NCI-H1092 (cell line): ENCODE data around the gene UGT1A7.

Source experiments
- DNase-seq: peaks from one replicate; lab custom pipeline; 2025; lab: John Stamatoyannopoulos, UW

The UGT1A7 gene

DNA sequence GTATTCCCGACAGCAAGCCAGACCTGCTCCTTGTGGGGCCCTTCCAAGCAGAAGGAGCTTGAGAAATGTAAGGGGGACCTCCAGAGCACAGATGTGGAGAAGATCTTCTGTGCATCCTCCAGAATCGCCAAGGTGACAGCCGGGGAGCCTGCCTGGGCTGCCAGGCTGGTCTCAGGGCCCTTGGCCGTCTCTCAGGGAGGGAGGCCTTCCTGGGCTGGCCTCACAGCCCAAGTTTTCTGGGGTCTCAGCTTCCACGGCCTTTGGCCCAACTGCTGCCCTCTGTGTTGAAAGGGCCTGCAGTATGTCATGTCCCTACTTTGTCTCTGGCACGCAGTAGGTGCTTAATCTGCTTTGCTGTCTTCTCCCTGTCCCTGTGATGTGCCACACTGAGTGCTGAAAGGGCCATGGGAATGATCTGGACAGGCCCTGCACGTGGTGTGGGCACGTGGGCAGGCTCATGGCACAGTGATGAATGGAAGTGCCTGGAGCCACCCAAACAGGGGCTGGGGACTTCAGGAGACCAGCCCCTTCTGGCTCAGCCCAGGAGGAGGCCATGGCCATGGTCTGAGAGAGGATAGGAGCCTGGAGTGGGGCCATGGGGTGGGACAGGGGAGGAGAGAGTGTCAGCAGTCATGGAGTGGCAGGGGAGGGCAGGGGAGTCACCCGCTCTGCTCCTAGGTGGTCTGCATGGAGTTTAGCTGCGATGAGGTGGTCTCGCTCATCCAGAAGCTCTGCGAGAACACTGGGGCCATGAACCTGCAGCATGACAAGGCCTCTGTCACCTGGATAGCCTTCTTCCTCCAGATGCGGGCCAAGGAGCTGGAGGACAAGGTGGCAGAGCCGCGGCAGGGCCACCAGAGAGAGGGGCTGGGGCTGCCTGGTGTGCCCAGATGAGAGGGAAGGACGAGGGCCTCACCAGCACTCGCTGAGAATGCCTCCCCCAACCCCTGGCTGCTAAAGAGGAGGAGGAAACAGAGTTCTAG is 137.2 kb downstream of the UGT1A7 start:
- no peak for DNase-seq

DNA sequence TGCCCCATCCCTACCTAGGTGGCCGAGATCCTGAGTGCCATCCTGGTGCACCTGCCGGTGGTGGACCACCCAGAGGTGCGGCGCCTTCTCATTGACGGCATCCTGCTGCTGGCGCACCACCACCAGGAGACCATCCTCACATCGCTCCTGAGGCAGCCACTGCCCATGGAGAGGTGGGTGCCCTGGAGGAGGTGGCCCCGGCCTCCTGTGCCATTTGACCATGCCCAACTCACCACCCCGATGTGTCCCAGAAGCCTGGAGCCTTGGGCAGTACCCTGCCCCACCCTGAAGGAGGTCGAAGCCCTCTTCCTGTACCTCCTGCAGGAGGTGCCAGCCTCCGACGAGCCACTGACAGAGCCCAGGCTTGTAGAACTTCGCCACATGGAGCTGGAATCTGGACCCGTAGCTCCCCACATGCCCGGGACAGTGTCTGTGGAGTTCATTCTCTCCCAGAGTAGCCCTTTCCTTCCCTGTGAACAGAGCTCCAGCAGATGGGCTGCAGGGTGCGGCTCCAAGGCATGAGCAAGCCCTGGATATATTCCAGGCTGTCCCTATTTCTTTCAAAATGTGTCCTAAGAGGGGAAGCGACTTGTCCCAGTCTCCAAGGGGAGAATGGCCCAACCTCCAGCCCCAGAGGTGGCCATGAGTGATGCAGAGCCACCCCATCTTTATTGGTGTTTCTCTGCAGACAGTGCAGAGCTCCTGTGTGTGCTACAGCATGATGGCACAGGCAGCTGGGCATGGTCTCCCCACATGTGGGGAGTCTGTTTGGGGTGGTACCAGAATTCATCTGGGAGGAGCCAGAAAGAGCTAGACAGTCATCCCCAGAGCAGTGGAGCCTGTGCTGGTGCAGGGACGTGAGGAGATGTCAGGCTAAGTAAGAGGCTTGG is 138.4 kb downstream of the UGT1A7 start:
- no peak for DNase-seq

DNA sequence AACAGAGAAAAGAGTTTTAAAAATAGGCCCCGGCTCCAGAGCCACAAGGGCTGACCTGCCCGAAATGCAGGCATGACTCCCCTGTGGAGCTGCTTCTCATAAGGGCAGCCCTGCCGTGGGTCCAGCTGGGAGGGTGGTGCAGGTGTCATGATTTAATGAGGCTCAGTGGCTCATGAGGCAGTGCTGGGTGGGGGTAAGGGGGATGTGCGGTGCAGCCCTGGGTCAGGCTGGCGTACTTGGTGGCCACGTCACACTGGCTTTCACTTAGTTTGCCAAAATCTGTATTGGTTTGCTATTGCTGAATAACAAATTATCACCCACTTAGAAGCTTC is 139.0 kb downstream of the UGT1A7 start:
- no peak for DNase-seq

DNA sequence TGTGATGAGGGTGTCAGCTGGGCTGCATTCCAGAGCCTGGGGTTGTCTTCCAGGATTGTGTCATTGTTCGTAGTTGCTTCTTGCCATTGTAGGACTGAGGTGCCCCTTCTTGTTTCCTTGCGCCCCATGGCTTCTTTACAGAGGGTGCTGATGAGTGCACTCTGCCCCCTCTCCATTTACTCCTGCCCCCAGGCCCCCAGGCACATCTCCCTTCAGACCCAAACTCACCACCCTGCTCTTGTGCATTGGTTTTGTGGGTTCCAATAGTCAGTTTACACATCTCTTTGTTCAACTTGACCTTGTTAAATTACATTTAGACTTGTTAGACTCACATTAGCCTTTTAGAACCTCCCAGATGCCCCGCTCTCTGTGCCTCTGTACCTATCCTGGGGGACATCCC is 139.5 kb downstream of the UGT1A7 start:
- DNase-seq, result no peak

DNA sequence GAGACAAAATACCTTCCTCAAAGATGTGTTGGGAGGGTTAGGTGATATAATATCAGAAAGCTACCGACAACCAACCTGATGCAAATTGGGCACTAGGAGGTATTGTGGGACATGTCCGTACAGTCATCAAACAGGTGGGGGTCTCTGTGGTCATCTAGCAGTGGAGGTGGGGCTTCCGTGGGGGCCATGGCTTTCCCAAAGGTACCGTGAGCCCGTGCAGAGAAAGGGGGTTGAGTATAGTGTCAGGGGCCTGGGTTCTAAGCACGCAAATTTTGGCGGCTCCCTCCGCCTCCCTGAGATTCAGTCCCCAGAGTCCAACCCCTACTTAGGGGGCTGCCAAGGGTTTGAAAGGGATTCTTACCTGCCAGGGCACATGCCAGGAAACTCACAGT is 140.0 kb downstream of the UGT1A7 start:
- DNase-seq, result no peak

DNA sequence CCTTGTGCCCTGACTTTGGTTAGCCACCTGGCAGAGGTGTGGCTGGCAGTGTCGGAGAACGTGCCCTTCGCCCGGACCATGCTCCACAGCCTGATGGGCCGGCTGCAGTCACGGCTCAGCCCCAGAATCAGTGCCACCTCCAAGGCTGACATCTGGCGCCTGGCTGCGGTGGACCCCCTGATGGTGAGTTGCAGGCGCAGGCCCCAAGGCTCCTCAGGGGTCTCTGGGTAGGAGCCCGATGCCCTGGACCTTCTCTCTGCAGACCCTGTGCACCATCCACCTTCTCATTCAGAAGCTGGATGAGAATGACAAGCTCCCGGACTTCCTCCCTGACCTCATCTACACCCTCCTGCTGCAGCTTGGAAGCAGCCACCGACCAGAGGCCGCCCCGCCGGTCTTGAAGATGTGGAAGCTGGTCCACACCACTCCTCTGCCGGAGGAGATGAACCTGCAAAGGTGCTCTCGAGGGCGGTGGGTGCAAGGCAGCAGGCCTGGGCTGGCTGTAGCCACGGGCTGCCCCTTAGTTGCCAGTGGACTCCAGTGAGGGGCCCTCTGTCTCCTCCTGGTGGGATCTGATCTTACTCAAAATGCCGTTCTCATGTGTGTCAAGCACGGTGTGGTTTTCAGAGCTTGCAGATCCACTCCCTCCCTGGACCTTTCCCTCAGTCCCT is 140.5 kb downstream of the UGT1A7 start:
- DNase-seq, result no peak
